ENCODE data around the gene SGPL1. TPM values are rescaled to one million over a fixed set of nuclear protein-coding genes. Genes with fewer than 3 reads are reported as not detected.

The SGPL1 gene
- total RNA-seq, 2 experiments from 2014 or later: 15.1 to 16.9 TPM

DNA sequence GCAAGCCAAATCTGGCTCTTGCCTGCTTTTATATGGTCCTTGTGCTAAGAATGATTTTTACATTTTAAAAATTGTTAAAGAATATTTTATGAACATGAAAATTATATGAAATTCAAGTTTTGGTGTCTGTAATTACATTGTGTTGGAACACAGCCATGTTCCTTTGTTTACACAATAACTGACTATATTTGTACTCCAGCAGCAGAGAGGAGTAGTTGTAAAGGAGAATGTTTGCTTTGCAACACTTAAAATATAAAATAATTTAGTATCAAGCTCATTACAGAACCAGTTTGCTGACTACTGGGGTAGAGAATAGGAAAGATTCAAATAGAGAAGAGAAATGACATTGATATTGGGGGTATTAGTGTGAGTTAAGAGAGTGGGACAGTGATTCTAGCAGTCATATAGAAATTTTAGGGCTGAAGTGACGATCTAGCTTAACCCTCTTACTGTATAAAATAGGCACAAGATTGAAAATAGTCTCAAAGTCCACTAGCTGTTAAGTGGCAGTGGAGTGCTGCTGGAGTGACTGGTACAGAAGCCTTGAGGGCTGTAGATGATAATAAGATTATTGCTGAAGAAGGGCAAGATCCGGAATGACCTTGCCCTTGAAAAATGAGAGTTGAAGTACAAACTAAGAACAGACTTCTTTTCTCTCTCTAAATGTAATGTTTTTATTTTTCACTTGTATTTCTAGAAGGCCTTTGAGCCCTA lies 28.2 kb downstream of the SGPL1 start:
- H3K9me3 ChIP-seq (ENCODE audit: control insufficient read depth in 1 of 2, insufficient read depth in 1 of 2, low read length in 2 of 2): no peaks in the 10 kb centered on the region
- DNase-seq: no peak

GRCh38 chr10:70845256-70845655 lies 29.5 kb downstream of the SGPL1 start:
- Histone ChIP-seq H3K4me1 (ENCODE audit: insufficient read depth, low read length) (no peaks in the 10 kb centered on the region), H3K9me3 (ENCODE audit: control insufficient read depth in 1 of 2, insufficient read depth in 1 of 2, low read length in 2 of 2) (no peaks in the 10 kb centered on the region), H3K27ac (ENCODE audit: low read depth in 1 of 2, low read length in 2 of 2) (no peak overlapping the region), H3K27me3 (ENCODE audit: control insufficient read depth in 1 of 2, insufficient read depth in 2 of 2, low read length in 2 of 2) (no peaks in the 10 kb centered on the region), H3K4me3 (ENCODE audit: low read length) (no peak overlapping the region), H3K36me3 (ENCODE audit: insufficient read depth, low read length) (peaks cover 25% of the 10 kb centered on the region)
- peaks cover 79% of the 10 kb centered on the region for H3K36me3 Mint-ChIP-seq (ENCODE audit: low read depth)
- ATAC-seq (ENCODE audit: poor library complexity) (no peak), DNase-seq (no peak)
- no peaks in the 10 kb centered on the region for H3K27me3 Mint-ChIP-seq
- ChIA-PET CTCF (interaction anchor here (2.3 kb wide), 1 partner anchor 10 kb away, joined by 4 read pairs; no protein-coding TSS in a partner anchor), POLR2A (no interaction called here)
- intact Hi-C loops (cut with DNase I, micrococcal nuclease): no loop called here
- no peaks in the 10 kb centered on the region for H3K9me3 Mint-ChIP-seq
- TF ChIP-seq, protein P1, sequence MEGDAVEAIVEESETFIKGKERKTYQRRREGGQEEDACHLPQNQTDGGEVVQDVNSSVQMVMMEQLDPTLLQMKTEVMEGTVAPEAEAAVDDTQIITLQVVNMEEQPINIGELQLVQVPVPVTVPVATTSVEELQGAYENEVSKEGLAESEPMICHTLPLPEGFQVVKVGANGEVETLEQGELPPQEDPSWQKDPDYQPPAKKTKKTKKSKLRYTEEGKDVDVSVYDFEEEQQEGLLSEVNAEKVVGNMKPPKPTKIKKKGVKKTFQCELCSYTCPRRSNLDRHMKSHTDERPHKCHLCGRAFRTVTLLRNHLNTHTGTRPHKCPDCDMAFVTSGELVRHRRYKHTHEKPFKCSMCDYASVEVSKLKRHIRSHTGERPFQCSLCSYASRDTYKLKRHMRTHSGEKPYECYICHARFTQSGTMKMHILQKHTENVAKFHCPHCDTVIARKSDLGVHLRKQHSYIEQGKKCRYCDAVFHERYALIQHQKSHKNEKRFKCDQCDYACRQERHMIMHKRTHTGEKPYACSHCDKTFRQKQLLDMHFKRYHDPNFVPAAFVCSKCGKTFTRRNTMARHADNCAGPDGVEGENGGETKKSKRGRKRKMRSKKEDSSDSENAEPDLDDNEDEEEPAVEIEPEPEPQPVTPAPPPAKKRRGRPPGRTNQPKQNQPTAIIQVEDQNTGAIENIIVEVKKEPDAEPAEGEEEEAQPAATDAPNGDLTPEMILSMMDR (IDR thresholded peaks at IDR 0.05): no peak
- H3K27ac Mint-ChIP-seq: no peak overlapping the region
- H3K4me3 Mint-ChIP-seq: no peak overlapping the region
- peaks cover 15% of the 10 kb centered on the region for H3K4me1 Mint-ChIP-seq (ENCODE audit: low read depth)

More for the DNA sequence above, 28.2 kb downstream of the SGPL1 start:
- no peaks in the 10 kb centered on the region for H3K4me1 ChIP-seq (ENCODE audit: insufficient read depth, low read length)
- peaks cover 23% of the 10 kb centered on the region for H3K36me3 ChIP-seq (ENCODE audit: insufficient read depth, low read length)
- H3K27me3 Mint-ChIP-seq: no peaks in the 10 kb centered on the region
- H3K4me3 Mint-ChIP-seq: no peak overlapping the region
- H3K27me3 ChIP-seq (ENCODE audit: control insufficient read depth in 1 of 2, insufficient read depth in 2 of 2, low read length in 2 of 2): no peaks in the 10 kb centered on the region
- no peaks in the 10 kb centered on the region for H3K9me3 Mint-ChIP-seq
- TF ChIP-seq, protein P1 (IDR thresholded peaks at IDR 0.05): no peak
- no peak overlapping the region for H3K27ac Mint-ChIP-seq
- H3K4me1 Mint-ChIP-seq (ENCODE audit: low read depth): peaks cover 9% of the 10 kb centered on the region
- no peak overlapping the region for H3K27ac ChIP-seq (ENCODE audit: low read depth in 1 of 2, low read length in 2 of 2)
- no peak overlapping the region for H3K4me3 ChIP-seq (ENCODE audit: low read length)
- CTCF ChIA-PET: no interaction called here
- peaks cover 77% of the 10 kb centered on the region for H3K36me3 Mint-ChIP-seq (ENCODE audit: low read depth)
- POLR2A ChIA-PET: no interaction called here
- intact Hi-C loops (cut with DNase I, micrococcal nuclease): no loop called here
- no peak for ATAC-seq (ENCODE audit: poor library complexity)

DNA sequence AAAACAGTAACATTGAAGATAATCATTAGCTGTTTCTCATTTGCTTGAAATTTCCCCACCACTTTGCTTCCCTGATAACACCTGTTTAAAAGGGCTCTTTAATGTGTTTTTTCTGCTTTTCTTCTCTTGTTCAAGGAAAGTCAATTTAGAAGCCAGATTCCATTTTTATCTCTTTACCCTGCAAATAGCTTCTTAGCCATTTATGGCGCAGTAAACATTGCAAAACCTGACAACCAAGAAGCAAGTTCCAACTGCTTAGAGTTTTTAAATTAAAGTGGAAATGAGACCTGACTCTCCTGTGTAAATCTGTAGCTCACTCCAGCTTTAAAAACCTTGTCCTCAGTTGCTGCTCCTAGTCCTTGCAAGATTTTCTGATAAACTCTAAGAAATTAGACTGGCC lies 30.1 kb downstream of the SGPL1 start:
- peaks cover 25% of the 10 kb centered on the region for H3K36me3 ChIP-seq (ENCODE audit: insufficient read depth, low read length)
- no peak for DNase-seq
- H3K4me3 Mint-ChIP-seq: no peak overlapping the region
- TF ChIP-seq, protein P1 (IDR thresholded peaks at IDR 0.05): no peak
- no peak overlapping the region for H3K4me3 ChIP-seq (ENCODE audit: low read length)
- peaks cover 83% of the 10 kb centered on the region for H3K36me3 Mint-ChIP-seq (ENCODE audit: low read depth)
- H3K9me3 ChIP-seq (ENCODE audit: control insufficient read depth in 1 of 2, insufficient read depth in 1 of 2, low read length in 2 of 2): no peaks in the 10 kb centered on the region
- ATAC-seq (ENCODE audit: poor library complexity): no peak
- H3K27ac ChIP-seq (ENCODE audit: low read depth in 1 of 2, low read length in 2 of 2): no peak overlapping the region
- H3K4me1 ChIP-seq (ENCODE audit: insufficient read depth, low read length): no peaks in the 10 kb centered on the region
- H3K27me3 ChIP-seq (ENCODE audit: control insufficient read depth in 1 of 2, insufficient read depth in 2 of 2, low read length in 2 of 2): no peaks in the 10 kb centered on the region
- no peak overlapping the region for H3K27ac Mint-ChIP-seq
- ChIA-PET POLR2A (no interaction called here), CTCF (interaction anchor here (2.3 kb wide), 1 partner anchor 10 kb away, joined by 4 read pairs; no protein-coding TSS in a partner anchor)
- no peaks in the 10 kb centered on the region for H3K27me3 Mint-ChIP-seq
- H3K9me3 Mint-ChIP-seq: no peaks in the 10 kb centered on the region
- intact Hi-C loops (cut with DNase I, micrococcal nuclease): no loop called here
- peaks cover 13% of the 10 kb centered on the region for H3K4me1 Mint-ChIP-seq (ENCODE audit: low read depth)
